ENCODE results near the gene C1QTNF6. TPM values are rescaled to one million over a fixed set of nuclear protein-coding genes. Genes with fewer than 3 reads are reported as not detected.

C1QTNF6 gene
- total RNA-seq, 3 donors from 2014 or later = 8.9 to 22.5 (median 13.3) TPM

GRCh38 chr22:37206841-37207821, 19.1 kb upstream of the C1QTNF6 start:
- no peak for ATAC-seq
- Histone ChIP-seq H3K36me3 (ENCODE audit: low read depth) (no peaks in the 10 kb centered on the region), H3K4me3 (no peak overlapping the region), H3K9me3 (no peaks in the 10 kb centered on the region), H3K4me1 (ENCODE audit: low read depth) (no peaks in the 10 kb centered on the region)
- TF ChIP-seq, protein P1, sequence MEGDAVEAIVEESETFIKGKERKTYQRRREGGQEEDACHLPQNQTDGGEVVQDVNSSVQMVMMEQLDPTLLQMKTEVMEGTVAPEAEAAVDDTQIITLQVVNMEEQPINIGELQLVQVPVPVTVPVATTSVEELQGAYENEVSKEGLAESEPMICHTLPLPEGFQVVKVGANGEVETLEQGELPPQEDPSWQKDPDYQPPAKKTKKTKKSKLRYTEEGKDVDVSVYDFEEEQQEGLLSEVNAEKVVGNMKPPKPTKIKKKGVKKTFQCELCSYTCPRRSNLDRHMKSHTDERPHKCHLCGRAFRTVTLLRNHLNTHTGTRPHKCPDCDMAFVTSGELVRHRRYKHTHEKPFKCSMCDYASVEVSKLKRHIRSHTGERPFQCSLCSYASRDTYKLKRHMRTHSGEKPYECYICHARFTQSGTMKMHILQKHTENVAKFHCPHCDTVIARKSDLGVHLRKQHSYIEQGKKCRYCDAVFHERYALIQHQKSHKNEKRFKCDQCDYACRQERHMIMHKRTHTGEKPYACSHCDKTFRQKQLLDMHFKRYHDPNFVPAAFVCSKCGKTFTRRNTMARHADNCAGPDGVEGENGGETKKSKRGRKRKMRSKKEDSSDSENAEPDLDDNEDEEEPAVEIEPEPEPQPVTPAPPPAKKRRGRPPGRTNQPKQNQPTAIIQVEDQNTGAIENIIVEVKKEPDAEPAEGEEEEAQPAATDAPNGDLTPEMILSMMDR (IDR thresholded peaks at IDR 0.05) = no peak
- no peak for DNase-seq
- intact Hi-C loops (cut with DNase I, micrococcal nuclease) = loop anchor here in 1 of 2 donors (10.0 kb wide), 1 partner anchor 52 kb away; no protein-coding TSS in a partner anchor

DNA sequence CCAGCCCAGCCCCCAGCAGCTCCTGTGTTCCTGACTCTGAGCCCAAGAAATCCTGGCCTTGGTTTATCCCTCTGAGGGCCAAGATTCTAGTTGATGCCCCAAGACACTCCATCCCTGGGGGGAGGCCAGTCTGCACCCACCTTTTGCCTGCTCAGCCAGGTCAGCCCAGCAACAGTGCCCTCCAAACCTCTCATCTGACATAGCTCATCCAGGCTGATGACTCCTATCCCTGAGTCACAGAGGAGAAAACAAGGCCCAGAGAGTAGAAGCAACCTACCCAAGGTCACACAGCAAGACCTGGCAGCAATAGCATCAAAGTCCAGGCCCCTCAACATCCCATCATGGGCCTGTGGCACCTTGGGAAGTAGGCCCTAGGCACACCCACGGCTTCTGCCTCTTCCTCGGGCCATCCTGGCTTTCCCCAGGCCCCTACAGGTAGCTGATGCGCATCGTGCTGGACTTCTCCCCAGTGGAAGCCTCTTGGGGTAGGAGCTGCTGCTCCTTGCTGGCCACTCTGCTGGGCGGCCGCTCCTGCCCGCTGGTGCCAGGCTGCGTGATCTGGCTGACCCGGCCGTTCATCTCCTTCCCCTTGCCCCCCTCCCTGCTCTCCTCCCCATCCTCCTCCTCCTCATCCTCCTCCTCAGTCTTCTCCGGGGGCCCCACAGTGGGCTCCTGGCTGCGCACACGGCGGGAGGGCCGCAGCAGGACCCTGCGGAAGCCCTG, 18.2 kb upstream of the C1QTNF6 start:
- Histone ChIP-seq H3K9me3 (no peaks in the 10 kb centered on the region), H3K36me3 (ENCODE audit: low read depth) (no peaks in the 10 kb centered on the region), H3K4me3 (no peak overlapping the region), H3K4me1 (ENCODE audit: low read depth) (no peaks in the 10 kb centered on the region)
- intact Hi-C loops (cut with DNase I, micrococcal nuclease) = loop anchor here in 1 of 2 donors (10.0 kb wide), 1 partner anchor 51 kb away; no protein-coding TSS in a partner anchor
- ATAC-seq (no peak), DNase-seq (peak in 1 of 3 donors; percentile 5)
- TF ChIP-seq, protein P1 (IDR thresholded peaks at IDR 0.05) = no peak

GRCh38 chr22:37205046-37205445, 17.0 kb upstream of the C1QTNF6 start:
- TF ChIP-seq, protein P1 (IDR thresholded peaks at IDR 0.05) = no peak
- intact Hi-C loops (cut with DNase I, micrococcal nuclease) = loop anchor here in 1 of 2 donors (10.0 kb wide), 1 partner anchor 50 kb away; no protein-coding TSS in a partner anchor
- ATAC-seq (no peak), DNase-seq (peak in 1 of 3 donors; percentile 16)
- Histone ChIP-seq H3K4me1 (ENCODE audit: low read depth) (peaks cover 2% of the 10 kb centered on the region), H3K4me3 (no peak overlapping the region), H3K9me3 (no peaks in the 10 kb centered on the region), H3K36me3 (ENCODE audit: low read depth) (no peaks in the 10 kb centered on the region)

GRCh38 chr22:37204045-37204655, 16.1 kb upstream of the C1QTNF6 start:
- ATAC-seq = no peak
- intact Hi-C loops (cut with DNase I, micrococcal nuclease) = loop anchor here in 1 of 2 donors (10.0 kb wide), 1 partner anchor 49 kb away; no protein-coding TSS in a partner anchor

More at GRCh38 chr22:37204045-37204655, 16.1 kb upstream of the C1QTNF6 start:
- peak in 1 of 3 donors; percentile 19 for DNase-seq
- Histone ChIP-seq H3K4me1 (ENCODE audit: low read depth) (peaks cover 7% of the 10 kb centered on the region), H3K36me3 (ENCODE audit: low read depth) (no peaks in the 10 kb centered on the region), H3K9me3 (no peaks in the 10 kb centered on the region), H3K4me3 (no peak overlapping the region)
- TF ChIP-seq, protein P1 (IDR thresholded peaks at IDR 0.05) = no peak

Data from mucosa of descending colon (tissue), 3 donors.